H1 (cell line): ENCODE measurements around the gene HK1. TPM values are rescaled to one million over a fixed set of nuclear protein-coding genes. Genes with fewer than 3 reads are reported as not detected.

Source experiments
- ASH2L ChIP-seq: fragments of 200-600, 300-600 bp; sonication (generic); IDR thresholded peaks from one replicate; pipeline ENCODE4 v1.7.1; 2017; ENCODE audit warnings: low read length
- CREB1 ChIP-seq: IDR thresholded peaks from 2 replicates; pipeline ENCODE4 v1.6.1; 2012; ENCODE audit warnings: inconsistent platforms
- GABPA ChIP-seq: IDR thresholded peaks from 2 replicates; pipeline ENCODE4 v1.6.1; 2011; ENCODE audit warnings: mild to moderate bottlenecking, low read length, moderate library complexity, borderline replicate concordance; ENCODE audit not compliant: insufficient read depth
- MAX ChIP-seq: IDR thresholded peaks from 2 replicates; pipeline ENCODE4 v1.6.1; 2012; ENCODE audit warnings: inconsistent platforms
- SP1 ChIP-seq: IDR thresholded peaks from 2 replicates; pipeline ENCODE4 v1.6.1; 2011; ENCODE audit warnings: low read depth, low read length
- TBP ChIP-seq: IDR thresholded peaks from 2 replicates; pipeline ENCODE4 v1.6.1; 2011; ENCODE audit warnings: low read depth, low read length, improper control_type of control experiment
- ZNF274 ChIP-seq: IDR thresholded peaks from 2 replicates; pipeline ENCODE4 v1.7.0; 2012; ENCODE audit warnings: low read length, borderline replicate concordance; ENCODE audit errors: extremely low read depth
- polyA plus RNA-seq, 7 experiments: library from polyadenylated mRNA; depleted of rRNA in 3 of 7; stranded (reverse) in 5 of 7; unstranded in 2 of 7; fragments of >200 nt in 5 of 7; fragments of 200-250 nt in 2 of 7; gene quantifications; 1 replicate in 5 of 7; 2 replicates in 1 of 7; 4 replicates in 1 of 7; pipeline versions ENCODE4 v1.2.1 to v1.2.3, GENCODE V29; 2011 to 2013; ENCODE audit warnings: missing spikeins in 2 of 7, mixed read lengths in 2 of 7
- total RNA-seq: library from RNA; stranded (reverse); fragmentation: NEBNext Ultra II Directional; extraction: Animal tissue kit (Norgen Biotek cat#: 25700); gene quantifications from 2 replicates; pipeline ENCODE4 v1.2.1, GENCODE V29; 2021
- TF ChIP-seq, protein P1 (sequence below): IDR thresholded peaks from 2 replicates; pipeline ENCODE4 v1.6.1; 2012; ENCODE audit warnings: low read length, inconsistent platforms

Gene HK1
- total and polyA plus RNA-seq, 2 of the 8 experiments (the other 6 are each of a cell fraction or from before 2014, with no cell fraction given) = 55.8 to 247 TPM

DNA sequence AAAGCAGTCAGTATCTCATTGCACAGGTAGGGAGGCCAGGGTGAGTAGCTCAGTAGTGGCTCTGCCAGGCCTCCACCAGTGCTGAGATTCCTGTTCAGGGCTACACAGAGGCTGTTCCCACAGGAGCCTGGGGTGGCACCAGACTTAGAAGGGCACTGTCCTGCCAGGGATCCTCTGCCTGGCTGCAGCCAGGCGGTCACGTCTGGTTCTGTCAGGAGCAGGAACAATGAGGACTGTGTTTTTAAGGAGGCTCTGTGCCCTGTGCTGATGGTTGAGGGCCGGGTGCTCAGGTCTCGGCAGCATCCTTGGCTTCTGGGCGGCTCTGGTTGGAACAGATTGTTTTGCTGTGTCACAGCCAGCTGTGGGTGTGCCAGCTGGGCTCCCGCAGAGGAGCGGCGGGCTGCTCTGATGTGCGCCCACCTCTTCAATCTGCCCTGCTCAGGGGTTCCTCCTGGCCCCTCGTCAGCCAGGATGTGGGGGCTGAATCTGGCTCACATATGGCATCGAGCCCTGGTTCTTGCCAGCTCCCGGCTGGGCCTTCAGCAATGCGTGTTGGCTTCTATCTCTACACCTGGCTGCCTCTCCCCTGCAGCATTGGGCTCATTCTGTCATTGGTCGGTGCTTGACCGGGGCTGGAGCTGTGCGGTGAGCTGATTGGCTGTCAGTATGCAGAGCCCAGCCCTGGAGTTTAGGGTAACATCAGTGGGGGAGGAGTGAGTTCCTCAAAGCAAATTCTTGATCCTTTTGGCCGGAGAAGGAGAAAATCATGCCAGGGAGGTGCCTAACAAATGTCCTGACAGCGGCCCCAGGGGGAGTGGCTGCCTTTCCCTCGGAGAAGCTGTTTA is 97.2 kb downstream of the HK1 start (continued):
- peak; percentile 53 for TF ChIP-seq ASH2L
- 0 out of 2 replicates have a peak, but pooled peaks have one; percentile 21 for TF ChIP-seq TBP
- no peak for TF ChIP-seq ZNF274
- TF ChIP-seq, protein P1, sequence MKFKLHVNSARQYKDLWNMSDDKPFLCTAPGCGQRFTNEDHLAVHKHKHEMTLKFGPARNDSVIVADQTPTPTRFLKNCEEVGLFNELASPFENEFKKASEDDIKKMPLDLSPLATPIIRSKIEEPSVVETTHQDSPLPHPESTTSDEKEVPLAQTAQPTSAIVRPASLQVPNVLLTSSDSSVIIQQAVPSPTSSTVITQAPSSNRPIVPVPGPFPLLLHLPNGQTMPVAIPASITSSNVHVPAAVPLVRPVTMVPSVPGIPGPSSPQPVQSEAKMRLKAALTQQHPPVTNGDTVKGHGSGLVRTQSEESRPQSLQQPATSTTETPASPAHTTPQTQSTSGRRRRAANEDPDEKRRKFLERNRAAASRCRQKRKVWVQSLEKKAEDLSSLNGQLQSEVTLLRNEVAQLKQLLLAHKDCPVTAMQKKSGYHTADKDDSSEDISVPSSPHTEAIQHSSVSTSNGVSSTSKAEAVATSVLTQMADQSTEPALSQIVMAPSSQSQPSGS = no peak
- TF ChIP-seq SP1 = peak; percentile 72; the same call in 1 of the 2 replicates
- peak; percentile 83 for TF ChIP-seq MAX
- TF ChIP-seq CREB1 = no peak
- 0 out of 2 replicates have a peak, but pooled peaks have one; percentile 40 for TF ChIP-seq GABPA
